ENCODE measurements around the gene GOLGA3.
"Not testable (repeated sequence)": the region's sequence is repeated elsewhere in the genome, so short reads cannot be mapped to it uniquely, and the experiment has no call there.

The GOLGA3 gene

GRCh38 chr12:132872073-132872855 is 43.6 kb upstream of the GOLGA3 start:
- no peaks in the 10 kb centered on the region for H3K27me3 ChIP-seq

GRCh38 chr12:132869551-132869950 is 40.9 kb upstream of the GOLGA3 start:
- Histone ChIP-seq H3K4me1 (no peaks in the 10 kb centered on the region), H3K36me3 (peaks cover 70 to 89% (median 87%) of the 10 kb centered on the region in 3 donors), H3K27me3 (no peaks in the 10 kb centered on the region), H3K27ac (no peak overlapping the region), H3K4me3 (no peak overlapping the region), H3K9me3 (no peaks in the 10 kb centered on the region)
- intact Hi-C loops (cut with DNase I; ENCODE audit: low total_unique reads): no loop called here
- no peak for TF ChIP-seq CTCF (IDR thresholded peaks at IDR 0.05)
- DNase-seq: no peak

More at GRCh38 chr12:132872073-132872855, 43.6 kb upstream of the GOLGA3 start:
- Histone ChIP-seq H3K4me1 (no peaks in the 10 kb centered on the region), H3K9me3 (no peaks in the 10 kb centered on the region), H3K4me3 (no peak overlapping the region), H3K36me3 (peaks cover 68 to 98% (median 94%) of the 10 kb centered on the region in 3 donors), H3K27ac (no peak overlapping the region)
- intact Hi-C loops (cut with DNase I; ENCODE audit: low total_unique reads): no loop called here
- no peak for TF ChIP-seq CTCF (IDR thresholded peaks at IDR 0.05)
- no peak for DNase-seq

GRCh38 chr12:132866251-132866828 is 37.7 kb upstream of the GOLGA3 start:
- Histone ChIP-seq H3K27me3 (no peaks in the 10 kb centered on the region), H3K27ac (no peak overlapping the region), H3K9me3 (no peaks in the 10 kb centered on the region), H3K36me3 (peaks cover 64 to 78% (median 75%) of the 10 kb centered on the region in 3 donors), H3K4me3 (no peak overlapping the region), H3K4me1 (no peaks in the 10 kb centered on the region)
- TF ChIP-seq CTCF (IDR thresholded peaks at IDR 0.05): no peak
- no peak for DNase-seq
- intact Hi-C loops (cut with DNase I; ENCODE audit: low total_unique reads): no loop called here

- Histone ChIP-seq H3K27me3 (no peaks in the 10 kb centered on the region), H3K4me3 (no peak overlapping the region), H3K27ac (no peak overlapping the region), H3K4me1 (no peaks in the 10 kb centered on the region), H3K9me3 (no peaks in the 10 kb centered on the region), H3K36me3 (peaks cover 74 to 79% (median 76%) of the 10 kb centered on the region in 3 donors)
- TF ChIP-seq CTCF (IDR thresholded peaks at IDR 0.05): no peak
- no peak for DNase-seq
- intact Hi-C loops (cut with DNase I; ENCODE audit: low total_unique reads): no loop called here
These were observed 32.9 kb upstream of the GOLGA3 start for GRCh38 chr12:132861558-132861957.

GRCh38 chr12:132858718-132859266 is 30.1 kb upstream of the GOLGA3 start:
- no peak overlapping the region for H3K27ac ChIP-seq
- TF ChIP-seq CTCF (IDR thresholded peaks at IDR 0.05): no peak
- intact Hi-C loops (cut with DNase I; ENCODE audit: low total_unique reads): no loop called here
- no peak for DNase-seq
- no peaks in the 10 kb centered on the region for H3K4me1 ChIP-seq
- no peaks in the 10 kb centered on the region for H3K9me3 ChIP-seq
- H3K4me3 ChIP-seq: no peak overlapping the region
- peaks cover 82 to 95% (median 86%) of the 10 kb centered on the region in 3 donors for H3K36me3 ChIP-seq
- H3K27me3 ChIP-seq: no peaks in the 10 kb centered on the region

GRCh38 chr12:132857019-132857418 is 28.4 kb upstream of the GOLGA3 start:
- H3K36me3 ChIP-seq: peaks cover 94 to 100% (median 99%) of the 10 kb centered on the region in 3 donors
- H3K27me3 ChIP-seq; H3K4me3 ChIP-seq; H3K9me3 ChIP-seq; H3K4me1 ChIP-seq; intact Hi-C loops (cut with DNase I; ENCODE audit: low total_unique reads); H3K27ac ChIP-seq; DNase-seq: not testable (repeated sequence)

Measured in tibial artery (tissue), 4 donors.